HG03097 (cell line): ENCODE data around the gene PBOV1.

Experiments used
- ATAC-seq: cut with Tn5 transposase; IDR thresholded peaks from one replicate; pipeline ENCODE4 v1.9.1; 2021; ENCODE audit not compliant: unreplicated experiment, low FRiP score

PBOV1 gene

GRCh38 chr6:138206862-138207261 is 11.4 kb downstream of the PBOV1 start:
- ATAC-seq = no peak

- ATAC-seq = no peak
These were observed 12.7 kb downstream of the PBOV1 start for GRCh38 chr6:138205437-138206094.

DNA sequence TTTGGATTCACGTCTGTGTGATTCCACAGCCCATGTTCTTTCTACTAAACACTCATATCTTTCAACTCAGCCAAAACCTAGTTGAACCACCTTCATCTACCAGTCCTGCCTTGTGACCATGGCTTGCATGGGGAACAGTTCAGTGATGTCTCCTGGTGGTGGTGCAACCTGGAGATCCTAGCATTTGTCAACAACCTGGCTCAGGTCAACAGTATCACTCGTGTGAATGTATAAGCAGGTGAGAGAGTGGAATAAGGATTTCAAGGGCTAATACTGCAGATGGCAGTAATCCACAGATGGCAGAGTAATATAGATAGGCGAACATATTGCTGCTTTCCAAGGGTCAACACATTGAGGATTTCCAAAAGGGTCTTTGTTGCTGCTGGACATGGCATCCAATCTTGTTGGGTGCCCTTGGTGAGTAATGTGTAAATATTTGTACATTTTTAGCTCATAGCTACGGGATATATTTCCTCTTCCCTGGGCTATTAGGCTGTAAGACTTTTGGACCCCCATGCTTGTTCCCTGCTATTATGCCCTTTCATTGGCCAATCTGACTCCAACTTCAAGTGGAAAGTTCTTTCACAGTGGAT is 13.4 kb downstream of the PBOV1 start:
- ATAC-seq = no peak

DNA sequence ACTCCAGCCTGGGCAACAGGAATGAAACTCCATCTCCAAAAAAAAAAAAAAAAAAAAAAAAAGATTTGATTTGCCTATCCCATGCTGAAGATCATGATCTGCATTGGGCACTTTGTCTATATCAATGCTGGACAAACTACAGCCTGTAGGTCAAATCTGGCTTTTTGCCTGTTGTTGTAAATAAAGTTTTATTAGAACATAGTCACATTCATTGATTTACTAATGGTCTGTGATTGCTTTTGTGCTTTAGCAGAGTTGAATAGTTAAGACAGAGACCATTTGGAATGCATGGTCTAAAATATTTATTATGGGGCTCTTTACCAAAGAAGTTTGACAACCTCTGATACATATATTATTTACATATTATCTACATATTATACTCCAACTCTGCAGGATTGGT is 14.0 kb downstream of the PBOV1 start:
- no peak for ATAC-seq

GRCh38 chr6:138203315-138203714 is 15.0 kb downstream of the PBOV1 start:
- ATAC-seq = no peak

DNA sequence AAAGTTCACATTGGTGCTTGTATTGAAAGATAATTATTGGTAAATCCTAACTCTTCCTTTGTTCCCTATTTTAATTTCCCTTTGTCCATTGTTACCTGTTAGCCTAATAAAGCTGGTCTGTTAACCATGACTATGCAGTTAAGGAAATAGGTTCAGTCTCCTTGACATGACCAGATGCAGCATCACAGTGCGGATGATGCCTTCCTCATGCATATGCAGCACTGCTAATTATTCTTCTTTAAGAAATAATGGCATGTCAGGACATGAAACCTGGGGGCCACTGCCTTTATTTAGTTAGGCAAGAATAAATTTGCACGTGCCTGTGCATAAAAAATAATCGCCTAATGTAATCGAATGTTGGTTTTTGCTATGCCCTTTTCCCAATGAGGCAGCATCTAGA is 16.5 kb downstream of the PBOV1 start:
- ATAC-seq = no peak

GRCh38 chr6:138198430-138199091 is 19.7 kb downstream of the PBOV1 start:
- ATAC-seq = no peak

DNA sequence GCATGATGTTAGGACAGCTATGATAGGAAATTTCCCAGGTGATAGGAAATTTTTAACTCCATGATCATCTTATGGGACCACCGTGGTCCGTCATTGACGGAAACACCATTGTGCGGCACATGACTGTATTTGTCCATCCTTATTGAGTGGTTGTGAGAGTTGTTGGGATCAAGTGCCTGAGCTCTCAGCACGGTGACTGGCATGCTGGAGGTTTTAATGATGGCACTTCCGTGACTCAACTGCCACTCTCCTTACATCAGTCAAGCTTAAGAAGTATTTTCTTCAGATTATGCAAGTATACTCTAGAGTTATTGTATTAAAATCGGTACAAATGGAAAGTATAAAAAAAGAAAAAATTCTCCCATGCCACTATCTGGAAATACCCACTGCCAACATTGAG is 20.7 kb downstream of the PBOV1 start:
- ATAC-seq = no peak

- no peak for ATAC-seq
These were observed 22.1 kb downstream of the PBOV1 start for GRCh38 chr6:138196122-138196738.

GRCh38 chr6:138194287-138194686 is 24.0 kb downstream of the PBOV1 start:
- no peak for ATAC-seq

GRCh38 chr6:138188278-138188941 is 29.9 kb downstream of the PBOV1 start:
- ATAC-seq = no peak

- no peak for ATAC-seq
These were observed 31.1 kb downstream of the PBOV1 start for GRCh38 chr6:138187156-138187555.

- no peak for ATAC-seq
These were observed 34.1 kb downstream of the PBOV1 start for GRCh38 chr6:138184230-138184629.

DNA sequence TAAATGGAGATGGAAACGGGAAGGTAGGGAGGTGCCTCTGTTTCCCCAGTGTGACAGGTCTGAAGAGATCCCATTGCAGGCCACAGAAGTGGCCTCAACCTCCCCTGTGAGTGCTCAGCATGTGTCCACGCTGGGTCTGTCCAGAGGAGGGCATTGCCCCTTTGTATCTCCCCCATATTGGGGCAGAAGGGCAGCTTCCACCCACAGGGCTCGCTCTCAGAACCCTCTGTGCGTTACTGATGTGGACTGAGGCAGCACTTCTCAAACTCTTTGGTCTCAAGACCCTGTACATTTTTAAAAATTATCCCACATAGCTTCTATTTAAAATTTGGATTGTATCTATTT is 34.5 kb downstream of the PBOV1 start:
- ATAC-seq = no peak

DNA sequence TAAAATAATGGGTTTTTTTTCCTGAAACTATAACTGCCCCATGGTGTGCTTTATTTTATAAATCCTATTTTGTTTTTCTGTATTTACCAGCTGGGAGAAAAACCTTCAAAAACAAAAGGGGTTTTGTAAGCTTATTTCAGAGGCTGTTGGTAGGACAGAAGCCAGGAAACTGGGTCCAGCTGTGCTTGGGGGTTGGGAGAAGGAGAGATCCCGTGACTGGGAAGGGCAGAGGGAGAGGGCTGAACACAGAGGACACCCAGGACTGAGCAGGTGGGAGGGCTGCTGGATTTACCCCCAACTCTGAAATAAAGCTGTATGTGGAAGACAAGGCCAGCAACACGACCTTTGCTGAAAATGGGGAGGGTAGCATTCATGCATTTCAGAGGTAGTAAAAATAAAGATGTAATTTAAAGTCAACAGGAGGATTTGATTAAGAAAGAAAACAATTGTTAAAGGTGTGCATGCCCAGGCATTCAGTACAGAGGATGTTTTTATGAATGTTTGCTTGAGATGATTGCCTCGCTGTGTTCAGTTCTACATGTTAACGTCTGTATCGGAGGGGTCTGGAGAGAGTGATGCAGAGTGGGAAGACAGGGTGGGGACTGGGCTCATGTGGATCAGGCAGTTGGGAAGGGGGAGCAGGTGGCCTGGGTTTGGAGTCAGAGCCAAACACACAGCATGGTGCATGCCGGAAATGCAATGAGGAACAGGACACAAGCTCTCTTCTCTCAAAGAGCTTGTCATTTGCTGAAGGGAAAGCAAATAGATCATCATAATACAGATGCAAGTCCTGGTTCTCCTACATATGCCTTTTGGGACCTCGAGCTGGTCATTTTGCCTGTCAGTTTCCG is 35.1 kb downstream of the PBOV1 start:
- no peak for ATAC-seq

GRCh38 chr6:138176652-138177232 is 41.5 kb downstream of the PBOV1 start:
- ATAC-seq = no peak

DNA sequence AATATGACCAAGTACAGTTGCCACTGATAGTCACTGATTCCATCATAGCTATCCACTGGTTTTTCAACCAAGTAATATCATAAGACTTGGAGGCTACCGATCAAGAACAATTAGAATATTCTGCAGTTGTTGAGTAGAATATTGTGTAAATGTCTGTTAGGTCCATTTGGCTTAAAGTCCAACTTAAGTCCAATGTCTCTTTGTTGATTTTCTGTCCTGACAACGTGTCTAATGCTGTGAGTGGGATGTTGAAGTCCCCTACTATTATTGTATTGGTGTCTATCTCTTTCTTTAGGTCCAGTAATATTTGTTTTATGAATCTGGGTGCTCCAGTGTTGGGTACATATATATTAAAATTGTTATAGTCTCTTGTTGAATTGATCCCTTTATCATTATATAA is 42.7 kb downstream of the PBOV1 start:
- ATAC-seq = no peak
